ENCODE results near the gene SLC25A22. TPM values are rescaled to one million over a fixed set of nuclear protein-coding genes. Genes with fewer than 3 reads are reported as not detected.

The SLC25A22 gene
- total and polyA plus RNA-seq, 3 donors from 2014 or later: 25.1 to 42.4 (median 39.7) TPM

GRCh38 chr11:826836-827145, 28.7 kb upstream of the SLC25A22 start:
- Histone ChIP-seq H3K4me1 (peaks cover 26% of the 10 kb centered on the region), H3K36me3 (ENCODE audit: low read depth, missing control alignments) (no peaks in the 10 kb centered on the region), H3K27me3 (no peaks in the 10 kb centered on the region), H3K4me3 (no peak overlapping the region), H3K27ac (no peak overlapping the region), H3K9me3 (no peaks in the 10 kb centered on the region)
- intact Hi-C loops (cut with DNase I; ENCODE audit: low total_unique reads): no loop called here
- no peak for TF ChIP-seq POLR2A (IDR thresholded peaks at IDR 0.05)
- DNase-seq: no peak
- WGBS, 2 donors: 6 to 10% methylated on average over 11 to 22 of the region's 22 CpGs

- Histone ChIP-seq H3K4me3 (no peak overlapping the region), H3K9me3 (no peaks in the 10 kb centered on the region), H3K36me3 (ENCODE audit: low read depth, missing control alignments) (no peaks in the 10 kb centered on the region), H3K4me1 (peaks cover 32% of the 10 kb centered on the region), H3K27ac (no peak overlapping the region), H3K27me3 (no peaks in the 10 kb centered on the region)
- 62 to 85% methylated on average over 7 to 9 of the region's 9 CpGs for WGBS, 2 donors
- DNase-seq: no peak
- intact Hi-C loops (cut with DNase I; ENCODE audit: low total_unique reads): no loop called here
- TF ChIP-seq CTCF (IDR thresholded peaks at IDR 0.05) (no peak), POLR2A (IDR thresholded peaks at IDR 0.05) (no peak)
These were observed 28.1 kb upstream of the SLC25A22 start for GRCh38 chr11:826227-826621.

GRCh38 chr11:825366-826226, 27.5 kb upstream of the SLC25A22 start:
- H3K4me1 ChIP-seq: peaks cover 33% of the 10 kb centered on the region
- no peaks in the 10 kb centered on the region for H3K27me3 ChIP-seq
- H3K4me3 ChIP-seq: no peak overlapping the region
- no peaks in the 10 kb centered on the region for H3K36me3 ChIP-seq (ENCODE audit: low read depth, missing control alignments)
- whole genome bisulfite sequencing, 2 donors: 81 to 83% methylated on average over 8 to 12 of the region's 12 CpGs
- intact Hi-C loops (cut with DNase I; ENCODE audit: low total_unique reads): no loop called here
- H3K9me3 ChIP-seq: no peaks in the 10 kb centered on the region
- no peak for DNase-seq
- TF ChIP-seq POLR2A (IDR thresholded peaks at IDR 0.05) (no peak), CTCF (IDR thresholded peaks at IDR 0.05) (no peak)
- no peak overlapping the region for H3K27ac ChIP-seq

GRCh38 chr11:824942-825341, 26.9 kb upstream of the SLC25A22 start:
- WGBS, 2 donors: 54 to 63% methylated on average over 8 to 11 of the region's 11 CpGs
- Histone ChIP-seq H3K4me3 (no peak overlapping the region), H3K36me3 (ENCODE audit: low read depth, missing control alignments) (no peaks in the 10 kb centered on the region), H3K4me1 (peaks cover 30% of the 10 kb centered on the region), H3K27ac (no peak overlapping the region), H3K27me3 (no peaks in the 10 kb centered on the region), H3K9me3 (no peaks in the 10 kb centered on the region)
- intact Hi-C loops (cut with DNase I; ENCODE audit: low total_unique reads): no loop called here
- TF ChIP-seq CTCF (IDR thresholded peaks at IDR 0.05) (no peak), POLR2A (IDR thresholded peaks at IDR 0.05) (no peak)
- no peak for DNase-seq

GRCh38 chr11:824292-824880, 26.3 kb upstream of the SLC25A22 start:
- no peaks in the 10 kb centered on the region for H3K36me3 ChIP-seq (ENCODE audit: low read depth, missing control alignments)

More at GRCh38 chr11:824292-824880, 26.3 kb upstream of the SLC25A22 start:
- TF ChIP-seq POLR2A (IDR thresholded peaks at IDR 0.05) (no peak), CTCF (IDR thresholded peaks at IDR 0.05) (no peak)
- Histone ChIP-seq H3K4me1 (peaks cover 24% of the 10 kb centered on the region), H3K9me3 (no peaks in the 10 kb centered on the region), H3K27me3 (no peaks in the 10 kb centered on the region), H3K4me3 (no peak overlapping the region), H3K27ac (no peak overlapping the region)
- intact Hi-C loops (cut with DNase I; ENCODE audit: low total_unique reads): no loop called here
- no peak for DNase-seq
- WGBS, 2 donors: 50 to 69% methylated on average over 2 to 59 of the region's 59 CpGs

Data from testis (tissue), 3 donors.